ENCODE measurements around the gene SMIM36.
"Not testable (repeated sequence)": the region's sequence is repeated elsewhere in the genome, so short reads cannot be mapped to it uniquely, and the experiment has no call there.

Gene SMIM36

DNA sequence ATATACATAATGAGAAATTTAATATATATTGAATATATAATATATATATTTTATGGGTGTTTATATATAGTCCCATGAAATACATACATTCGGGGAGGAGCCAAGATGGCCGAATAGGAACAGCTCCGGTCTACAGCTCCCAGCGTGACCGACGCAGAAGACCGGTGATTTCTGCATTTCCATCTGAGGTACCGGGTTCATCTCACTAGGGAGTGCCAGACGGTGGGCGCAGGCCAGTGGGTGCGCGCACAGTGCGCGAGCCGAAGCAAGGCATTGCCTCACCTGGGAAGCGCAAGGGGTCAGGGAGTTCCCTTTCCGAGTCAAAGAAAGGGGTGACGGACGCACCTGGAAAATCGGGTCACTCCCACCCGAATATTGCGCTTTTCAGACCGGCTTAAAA is 9.6 kb downstream of the SMIM36 start:
- not testable (repeated sequence) for DNase-seq

DNA sequence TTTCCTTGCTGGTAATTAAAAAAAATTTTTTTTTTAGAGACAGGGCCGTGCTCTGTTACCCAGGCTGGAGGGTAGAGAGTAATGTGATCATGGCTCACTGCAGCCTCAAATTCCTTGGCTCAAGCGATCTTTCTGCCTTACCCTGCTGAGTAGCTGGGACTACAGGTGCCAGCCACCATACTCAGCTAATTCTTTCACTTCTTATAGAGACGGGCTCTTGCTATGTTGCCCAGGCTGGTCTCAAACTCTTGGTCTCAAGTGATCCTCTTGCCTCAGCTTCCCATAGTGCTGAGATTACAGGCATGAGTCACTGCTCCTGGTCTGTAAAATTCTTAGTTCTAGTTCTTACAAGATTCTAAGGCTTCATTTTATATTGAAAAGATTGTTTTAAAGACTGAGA is 11.1 kb downstream of the SMIM36 start:
- DNase-seq = no peak

DNA sequence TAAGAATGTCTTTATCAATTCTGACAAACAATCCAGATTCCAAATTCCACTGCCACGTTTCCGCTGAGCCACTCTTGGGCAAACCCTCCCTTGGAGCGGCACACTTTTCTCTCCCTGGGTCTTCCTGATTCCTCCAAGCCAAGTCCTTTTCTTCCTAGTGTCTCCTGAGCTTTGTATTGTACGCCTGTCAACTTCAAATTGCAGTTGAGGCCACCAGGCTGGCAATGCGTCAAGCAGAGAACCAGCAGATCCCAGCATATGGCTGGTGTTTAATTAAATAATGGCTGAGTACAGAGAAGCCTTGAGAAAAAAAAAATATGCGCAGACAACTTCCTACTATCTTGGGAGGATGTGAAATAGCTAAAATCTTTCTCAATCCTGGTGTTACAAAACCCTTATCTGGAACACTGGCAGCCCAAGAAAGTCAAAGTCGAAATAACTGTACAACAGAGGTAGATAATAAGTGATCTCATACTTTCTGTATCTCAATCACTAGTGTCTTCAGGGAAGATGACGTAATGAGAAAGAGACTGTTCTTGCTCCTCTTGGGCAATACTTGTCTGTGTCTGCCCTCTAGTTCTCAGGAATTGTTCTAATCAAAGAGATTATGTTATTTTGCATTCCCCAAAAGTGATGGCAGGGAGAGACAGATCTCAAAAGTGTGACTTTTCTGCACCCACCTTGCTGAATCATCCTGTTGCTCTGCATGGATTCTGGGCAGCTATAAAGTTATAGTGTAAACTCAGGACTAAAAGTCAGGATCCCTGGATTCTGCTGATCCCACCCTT is 15.0 kb downstream of the SMIM36 start:
- DNase-seq = no peak

DNA sequence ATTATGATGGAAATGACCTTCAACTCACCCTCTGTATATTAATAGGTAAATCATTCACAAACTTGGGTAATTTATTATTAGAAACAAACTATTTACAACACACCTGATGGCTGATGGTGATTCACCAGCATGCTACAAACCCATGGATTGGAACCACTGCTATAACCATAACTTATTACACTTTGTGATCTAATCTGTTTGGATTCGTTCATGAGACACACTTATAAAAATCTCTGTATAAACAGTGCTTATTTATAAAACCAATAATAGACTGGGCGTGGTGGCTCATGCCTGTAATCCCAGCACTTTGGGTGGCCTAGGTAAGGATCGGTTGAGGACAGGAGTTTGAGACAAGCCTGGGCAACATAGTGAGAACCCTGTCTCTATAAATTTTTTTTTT is 16.0 kb downstream of the SMIM36 start:
- no peak for DNase-seq

DNA sequence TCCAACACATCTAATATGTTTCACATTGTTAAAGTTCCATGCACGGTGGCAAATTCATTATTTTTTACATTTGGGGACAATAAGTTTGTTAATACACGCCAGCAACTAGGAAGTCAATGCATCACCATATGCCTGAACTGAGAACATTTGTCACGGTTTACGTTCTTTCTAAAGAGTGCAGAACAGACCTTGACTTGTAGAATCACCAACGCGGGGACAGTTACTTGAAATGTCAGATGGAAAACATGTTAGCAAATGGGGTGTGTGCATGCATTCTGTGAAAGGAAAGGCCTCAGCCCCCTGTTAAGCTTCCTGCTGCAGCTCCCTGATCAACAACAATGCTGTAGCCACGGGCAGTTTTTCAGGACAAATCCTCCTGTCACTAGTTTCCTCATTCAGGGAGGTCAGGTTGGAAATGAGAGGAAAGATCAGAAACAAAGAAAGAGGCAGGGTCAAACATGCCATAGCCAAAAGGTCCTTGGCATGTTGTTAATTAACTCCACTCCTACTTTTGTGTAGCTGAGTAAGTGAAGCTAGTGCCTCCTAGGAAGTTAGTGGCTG is 18.4 kb downstream of the SMIM36 start:
- no peak for DNase-seq

DNA sequence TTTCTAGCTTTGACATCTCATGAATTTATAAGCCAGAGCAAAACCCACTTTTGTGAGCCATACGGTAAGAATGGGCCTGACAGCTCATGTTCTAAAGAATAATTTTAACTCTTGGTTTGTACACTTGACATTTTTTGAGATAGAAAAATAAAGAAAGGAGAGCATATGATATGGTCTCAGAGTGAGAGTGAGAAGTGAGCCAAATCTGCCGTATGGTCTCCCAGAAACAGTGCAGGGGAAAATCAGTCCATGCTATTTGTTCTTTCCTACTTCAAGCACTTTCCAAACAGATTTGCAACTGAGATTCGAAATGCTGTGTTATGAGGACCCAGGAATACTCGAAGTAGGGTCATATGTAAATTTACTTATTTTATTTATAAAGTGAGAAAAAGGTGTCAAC is 20.9 kb downstream of the SMIM36 start:
- no peak for DNase-seq

DNA sequence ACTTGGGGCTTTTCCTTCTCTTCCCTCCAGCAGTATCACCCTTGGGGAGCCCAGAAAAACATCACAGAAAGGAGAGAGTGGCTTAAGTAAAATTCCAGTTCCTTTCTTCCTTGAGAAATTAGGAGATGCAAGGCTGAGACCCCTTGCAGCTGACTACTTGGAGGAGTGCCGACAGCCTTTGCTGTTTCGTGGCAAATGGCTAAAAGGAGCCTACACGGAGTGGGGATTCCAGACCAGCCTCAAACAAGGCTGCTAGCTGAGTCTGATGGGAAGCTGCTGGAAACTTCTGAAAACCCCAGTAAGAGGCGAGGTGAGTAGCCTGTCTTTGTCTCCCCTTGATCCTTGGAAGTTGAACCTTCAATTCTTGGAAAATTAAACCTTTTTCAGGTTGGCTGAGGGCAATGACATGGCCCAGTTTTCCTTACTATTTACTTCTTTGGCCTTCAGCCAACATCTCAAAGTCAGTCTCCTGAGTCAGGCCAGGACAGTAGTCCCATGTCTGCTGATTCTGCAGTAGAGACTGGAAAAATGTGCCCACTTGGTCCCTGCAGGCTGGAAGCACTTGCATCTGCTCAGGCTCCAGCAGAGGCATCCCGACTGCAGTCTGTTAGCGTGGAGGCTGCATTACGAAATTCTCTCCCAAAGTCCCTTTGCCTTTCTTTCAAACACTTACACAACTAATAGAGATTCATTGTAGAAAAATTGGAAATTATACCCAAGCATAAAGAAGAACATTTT is 23.4 kb downstream of the SMIM36 start:
- no peak for DNase-seq

DNA sequence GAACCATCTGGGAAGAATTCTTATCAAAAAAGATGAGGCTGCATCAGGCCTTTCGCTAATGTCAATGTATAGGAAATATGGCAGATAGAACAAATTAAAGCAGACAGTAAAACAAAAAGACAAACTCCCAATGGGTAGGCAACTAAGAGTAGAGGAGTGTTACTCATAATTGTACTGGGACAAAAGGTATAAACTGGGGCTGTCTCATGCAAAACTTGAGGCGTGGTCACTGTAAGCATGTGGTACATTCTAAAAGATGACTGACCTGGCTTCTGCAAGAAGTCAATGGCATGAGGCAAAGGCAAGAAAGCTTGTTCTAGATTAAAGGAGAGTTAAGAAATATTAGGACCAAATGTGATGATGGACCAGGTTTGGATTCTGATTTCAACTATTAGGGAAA is 26.7 kb downstream of the SMIM36 start:
- no peak for DNase-seq

DNA sequence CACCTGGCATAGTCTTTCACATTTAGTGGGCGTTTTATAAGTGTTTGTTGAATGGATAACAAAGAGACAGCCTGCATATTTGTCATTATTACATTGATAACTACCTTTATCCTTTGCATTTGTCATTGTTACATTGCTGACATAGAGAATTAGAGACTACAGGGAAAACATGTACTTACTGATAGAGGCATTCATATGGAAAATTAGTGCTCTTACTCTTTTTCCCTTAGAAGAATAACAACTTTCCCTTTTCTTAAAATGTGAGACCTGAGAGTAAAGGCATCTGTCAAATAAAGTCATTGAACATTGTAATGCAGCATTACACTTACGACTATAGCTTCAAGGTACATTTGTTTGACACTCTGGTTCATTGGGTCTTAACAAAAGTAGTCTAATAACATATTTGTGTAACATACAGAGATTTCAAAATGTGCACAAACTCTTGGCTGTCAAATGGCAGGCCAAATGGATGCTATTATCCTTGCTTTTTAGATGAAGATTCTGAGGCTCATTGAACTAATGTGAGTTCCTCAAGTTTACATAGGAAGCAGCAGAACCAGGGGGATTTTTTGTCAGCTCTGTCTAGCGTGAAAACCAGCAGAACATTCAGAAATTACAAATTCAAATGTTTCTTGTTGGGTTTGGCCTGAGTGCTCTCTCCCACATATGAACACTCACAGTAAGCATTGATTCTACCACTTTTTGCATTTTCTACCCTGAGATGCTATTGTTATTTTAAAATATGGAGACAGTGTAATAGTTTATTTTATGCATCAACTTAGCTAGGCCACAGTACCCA is 28.5 kb downstream of the SMIM36 start:
- no peak for DNase-seq

DNA sequence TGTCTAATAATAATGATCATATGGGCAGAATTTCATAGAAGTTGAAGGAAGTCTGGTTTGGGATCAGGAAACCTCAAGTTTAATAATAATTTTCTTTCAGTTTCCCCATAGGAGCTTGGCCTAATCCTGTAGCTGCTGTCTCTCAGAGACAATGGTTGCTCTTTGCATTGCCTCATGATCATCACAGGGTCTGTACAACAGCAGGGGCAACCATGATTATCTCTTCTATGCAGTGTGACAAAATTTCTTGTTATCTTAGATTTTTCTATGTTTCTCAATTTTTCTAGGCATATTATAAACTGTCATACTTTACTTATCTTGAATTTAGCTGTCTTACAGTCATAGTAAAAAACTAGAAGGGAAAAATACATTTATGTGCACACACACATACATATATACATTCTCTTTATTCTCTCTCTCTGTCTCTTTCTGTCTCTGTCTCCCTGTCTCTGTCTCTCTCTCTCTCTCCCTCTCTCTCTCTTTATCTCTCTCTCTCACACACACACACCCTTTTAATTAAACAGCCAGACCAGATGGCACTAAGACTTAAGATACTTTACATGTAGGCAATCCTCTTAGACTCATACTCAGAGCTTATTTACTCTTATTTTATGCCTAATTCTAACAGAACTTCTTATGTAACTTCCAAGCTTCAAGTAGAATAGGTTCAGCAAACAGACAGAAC is 30.5 kb downstream of the SMIM36 start:
- DNase-seq = no peak

DNA sequence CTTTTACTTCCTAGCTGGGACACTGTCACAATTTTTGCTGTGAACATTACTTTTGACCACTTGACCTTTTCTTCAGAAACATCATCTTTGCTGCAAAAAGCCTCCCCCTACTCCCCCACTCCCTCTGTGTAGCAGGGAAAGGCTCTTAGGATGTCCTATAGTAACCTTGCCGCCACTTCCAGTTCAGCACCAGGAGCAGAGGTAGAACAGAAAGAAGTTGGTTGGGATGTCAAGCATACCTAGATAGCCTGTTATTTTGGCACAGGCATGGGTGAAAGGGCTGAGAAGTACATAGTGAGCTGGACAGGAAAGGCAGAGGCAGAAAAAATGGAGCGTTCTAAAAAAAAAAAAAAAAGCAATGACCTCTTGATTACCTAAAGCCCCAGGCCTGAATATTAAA is 31.3 kb downstream of the SMIM36 start:
- no peak for DNase-seq

DNA sequence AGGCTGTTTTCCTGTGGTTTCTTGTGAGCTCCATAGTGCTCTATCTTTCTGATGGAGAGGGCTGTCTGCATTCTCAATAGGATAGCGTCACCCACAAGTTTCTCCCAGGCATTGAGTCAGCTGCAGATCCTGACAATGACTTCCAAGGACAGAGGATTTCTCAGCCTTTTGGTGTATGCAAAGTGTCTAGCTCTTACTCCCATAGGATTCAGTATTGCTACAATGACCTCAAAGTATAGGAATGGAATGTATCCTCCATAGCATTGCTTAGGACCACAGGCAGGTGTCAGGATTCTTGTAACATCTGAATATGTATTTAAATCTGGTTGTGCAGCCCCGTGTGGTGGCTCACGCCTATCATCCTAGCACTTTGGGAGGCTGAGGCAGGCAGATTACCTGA is 32.3 kb downstream of the SMIM36 start:
- DNase-seq = no peak

DNA sequence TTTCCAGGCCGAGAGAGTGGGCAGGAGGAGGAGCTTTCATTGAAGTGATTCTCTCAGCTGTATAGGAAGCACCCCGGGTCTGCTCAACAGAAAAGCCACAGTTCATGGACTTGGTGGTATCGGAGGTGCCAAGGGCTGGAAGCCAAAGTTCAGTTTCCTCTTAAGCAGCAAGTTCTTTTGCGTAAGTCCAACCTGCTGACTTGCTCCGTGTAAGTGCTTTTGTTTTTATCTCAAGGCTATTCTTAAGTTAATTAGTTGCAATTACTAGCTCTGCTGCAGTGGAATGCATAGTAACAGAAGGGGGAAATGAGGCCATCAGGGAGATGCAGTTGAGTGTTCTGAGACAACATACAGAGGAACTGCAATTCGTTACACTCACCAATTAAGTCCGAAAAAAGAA is 44.6 kb downstream of the SMIM36 start:
- DNase-seq = no peak

DNA sequence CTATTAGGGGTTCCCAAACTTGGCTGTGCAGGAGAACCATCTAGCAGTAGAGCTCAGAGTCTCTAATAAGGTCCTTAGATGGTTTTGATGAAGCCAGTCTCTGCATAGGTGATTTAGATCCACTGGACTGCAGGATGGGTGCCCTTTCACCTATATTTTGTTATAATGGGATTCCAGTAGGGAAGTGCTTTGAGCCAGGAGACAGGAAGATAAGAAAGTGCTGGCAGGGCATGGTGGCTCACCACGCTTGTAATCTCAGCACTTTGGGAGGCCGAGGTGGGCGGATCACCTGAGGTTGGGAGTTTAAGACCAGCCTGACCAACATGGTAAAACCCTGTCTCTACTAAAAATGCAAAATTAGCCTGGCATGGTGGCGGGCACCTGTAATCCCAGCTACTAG is 45.5 kb downstream of the SMIM36 start:
- not testable (repeated sequence) for DNase-seq

DNA sequence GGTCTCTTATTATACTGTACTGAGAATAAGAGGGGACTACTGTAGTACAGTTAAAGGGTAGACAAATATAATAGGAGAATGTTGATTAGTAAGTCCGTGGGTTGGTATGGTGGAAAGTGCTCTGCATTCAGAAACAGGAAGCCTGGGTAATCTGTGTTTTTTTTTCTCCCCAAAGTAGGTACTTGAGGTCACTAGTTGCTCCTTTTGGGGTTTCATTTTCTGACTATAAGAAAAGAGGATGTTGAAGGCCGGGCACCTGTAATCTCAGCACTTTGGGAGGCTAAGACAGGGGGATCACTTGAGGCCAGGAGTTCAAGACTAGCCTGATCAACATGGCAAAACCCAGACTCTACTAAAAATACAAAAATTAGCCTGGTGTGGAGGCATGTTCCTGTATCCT is 47.7 kb downstream of the SMIM36 start:
- no peak for DNase-seq

DNA sequence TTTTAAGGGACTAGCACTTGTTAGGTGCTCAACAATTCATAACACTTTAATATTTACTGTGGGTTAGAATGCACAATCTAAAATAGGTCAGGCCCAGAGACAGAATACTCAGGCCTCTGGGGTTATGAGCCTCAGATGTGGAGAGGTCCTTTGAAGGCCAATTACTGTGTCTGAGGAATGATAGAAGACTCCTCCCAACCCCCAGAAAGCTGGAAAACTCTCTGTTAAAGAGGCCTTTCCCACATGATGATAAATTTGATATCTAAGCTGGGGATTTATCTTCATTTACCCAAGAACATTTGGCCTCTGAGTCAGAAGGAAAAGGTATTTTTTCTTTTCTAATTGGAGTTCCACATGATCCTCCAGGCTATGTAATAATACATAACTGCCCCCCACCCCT is 48.5 kb downstream of the SMIM36 start:
- no peak for DNase-seq

DNA sequence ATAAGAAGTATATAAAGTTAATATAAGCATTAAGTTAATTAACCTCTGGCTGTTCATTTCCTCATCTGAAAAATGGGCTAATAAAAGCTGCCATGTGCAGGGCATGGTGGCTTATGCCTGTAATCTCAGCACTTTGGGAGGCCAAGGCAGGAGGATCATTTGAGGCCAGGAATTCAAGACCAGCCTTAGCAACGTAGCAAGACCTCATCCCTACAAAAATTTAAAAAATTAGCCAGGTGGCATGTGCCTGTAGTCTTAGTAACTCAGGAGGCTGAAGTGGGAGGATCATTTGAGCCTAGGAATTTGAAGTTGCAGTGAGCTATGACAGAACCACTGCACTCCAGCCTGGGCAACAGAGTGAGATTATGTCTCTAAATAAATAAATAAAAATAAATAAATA is 49.0 kb downstream of the SMIM36 start:
- DNase-seq = no peak

DNA sequence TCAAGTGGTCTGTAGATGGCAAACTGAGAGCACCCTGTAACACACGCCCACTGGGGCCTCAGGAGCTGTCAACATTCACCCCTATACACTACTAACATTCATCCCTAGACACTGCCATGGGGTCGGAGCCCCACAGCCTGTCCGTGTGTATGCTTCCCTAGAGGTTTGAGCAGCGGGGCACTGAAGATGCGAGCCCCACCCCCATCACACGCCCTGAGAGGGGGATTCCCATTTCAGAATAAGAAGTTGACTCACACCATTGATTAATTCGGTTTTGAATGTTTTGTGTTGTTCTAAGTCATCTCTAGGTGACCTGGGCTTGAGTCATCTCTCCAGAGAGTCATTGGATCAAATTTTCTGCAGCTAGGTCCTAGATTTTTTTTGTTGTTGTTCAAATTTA is 52.3 kb downstream of the SMIM36 start:
- peak; percentile 78 to 81 for DNase-seq

DNA sequence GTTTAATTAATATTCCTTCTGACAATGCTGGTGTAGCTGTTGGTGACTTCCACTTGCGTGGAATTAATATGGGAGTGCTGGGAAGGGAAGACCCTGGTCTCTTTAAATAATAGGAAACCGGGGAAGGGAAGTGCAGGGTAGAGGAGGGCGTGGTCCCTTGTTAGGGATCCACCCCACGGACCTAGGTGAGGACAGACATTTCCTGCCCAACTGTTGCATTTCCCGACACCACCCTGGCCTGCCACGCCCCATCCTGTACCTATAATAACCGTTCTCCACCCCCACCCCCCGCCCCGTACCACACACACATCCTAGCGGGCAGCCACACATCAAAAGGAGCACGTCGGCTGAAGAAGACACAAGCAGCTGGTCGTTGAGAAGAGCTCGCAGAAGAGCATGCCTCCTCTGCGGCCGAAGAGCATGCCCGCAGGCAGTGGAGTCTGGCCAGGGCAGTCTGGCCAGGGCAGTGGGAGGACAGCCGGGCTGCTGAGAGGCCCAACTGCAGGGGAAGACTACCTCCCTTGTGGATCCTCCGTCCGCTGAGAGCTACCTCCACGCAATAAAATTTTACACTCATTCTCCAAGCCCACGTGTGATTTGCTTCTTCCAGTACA is 52.9 kb downstream of the SMIM36 start:
- peak in 1 of 2 experiments; percentile 21 for DNase-seq

DNA sequence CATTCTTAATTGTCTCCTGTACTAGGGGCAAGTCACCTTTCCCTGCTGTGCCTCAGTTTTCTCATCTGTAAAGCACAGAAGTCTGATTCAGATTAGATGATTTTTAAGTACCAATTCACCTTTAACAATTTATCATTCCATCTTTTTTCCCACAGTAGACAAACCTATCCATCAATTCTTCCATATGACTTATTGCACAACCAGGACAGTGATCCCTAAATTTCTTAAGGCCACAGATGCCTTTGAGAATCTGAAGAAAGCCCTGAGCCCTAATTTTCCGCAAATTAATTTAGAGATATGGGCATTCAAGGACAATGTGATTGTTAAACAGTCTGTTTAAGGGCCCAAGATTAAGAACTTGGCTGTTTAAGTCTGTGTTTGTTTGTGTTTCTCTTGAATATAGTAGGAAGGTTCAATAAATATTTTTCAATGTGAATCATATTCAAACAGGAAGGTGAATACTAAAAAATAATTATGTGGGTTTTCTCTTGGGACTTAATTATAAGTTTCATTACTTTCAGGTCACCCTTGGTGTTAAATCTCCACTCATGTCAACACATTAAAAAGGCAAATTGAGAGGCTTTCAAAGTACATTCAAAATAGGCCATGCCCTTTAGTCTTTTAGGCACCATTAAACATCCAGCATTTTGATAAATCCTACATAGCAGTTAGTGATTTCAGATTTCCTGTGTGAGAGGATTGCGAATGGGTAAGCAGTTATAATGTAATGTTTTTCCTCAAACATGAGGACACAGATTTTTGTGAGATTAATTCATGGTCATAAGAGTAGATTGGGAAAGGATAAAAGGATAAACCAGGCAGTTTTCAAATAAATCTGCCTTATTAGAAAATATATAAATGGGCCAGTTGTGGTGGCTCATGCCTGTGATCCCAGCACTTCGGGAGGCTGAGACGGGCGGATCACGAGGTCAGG is 54.7 kb downstream of the SMIM36 start:
- DNase-seq = no peak

DNA sequence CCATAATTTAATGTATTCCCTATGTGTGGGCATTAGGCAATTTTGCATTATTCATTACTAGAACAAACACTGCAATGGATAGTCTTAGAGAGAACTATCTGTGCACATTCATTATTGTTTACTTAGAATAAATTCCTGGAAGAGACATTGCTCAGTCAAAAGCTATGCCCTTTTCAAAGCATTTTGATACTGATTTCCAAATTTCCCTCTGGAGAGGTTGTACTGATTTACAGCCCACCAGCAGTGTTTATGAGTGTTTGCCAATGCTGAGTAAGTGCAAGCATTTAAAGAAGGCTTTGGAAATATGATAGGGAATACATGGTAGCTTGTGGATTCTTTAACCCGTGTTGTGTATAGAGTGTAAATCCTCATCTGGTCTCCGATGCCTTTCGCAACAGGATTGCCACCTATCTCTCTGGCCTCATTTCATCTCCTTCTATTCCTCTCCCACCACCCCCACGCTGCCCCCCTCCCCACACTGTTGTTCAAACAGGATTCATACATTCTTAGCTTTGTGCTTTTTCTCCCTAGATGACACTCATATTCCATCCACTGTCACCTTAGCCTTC is 56.3 kb downstream of the SMIM36 start:
- no peak for DNase-seq
